ENCODE data around the gene EVI5L. TPM values are rescaled to one million over a fixed set of nuclear protein-coding genes. Genes with fewer than 3 reads are reported as not detected.
"Not testable (repeated sequence)": the region's sequence is repeated elsewhere in the genome, so short reads cannot be mapped to it uniquely, and the experiment has no call there.

The EVI5L gene
- 3.5 and 5.0 TPM in 2 replicates for total RNA-seq (2014; rRNA removed; shearing (Covaris generic))

GRCh38 chr19:7829561-7830271, at the start of gene EVI5L:
Gene EVI5L (plus strand): TSS chr19:7830218. CDS start chr19:7846543, 16,325 bp downstream.
- peak; percentile 100 for DNase-seq
- H3K4me3 ChIP-seq (ENCODE audit: insufficient read depth, low read depth, low read length): peak within 1 kb of the TSS; percentile 46
- peaks cover 21% of the 10 kb centered on the region for H3K27me3 ChIP-seq (ENCODE audit: control insufficient read depth, insufficient read depth, low read length)
- no peaks in the 10 kb centered on the region for H3K36me3 ChIP-seq (replicated peaks; ENCODE audit: control insufficient read depth, insufficient read depth, low read length)

- no peak for DNase-seq
- no peak overlapping the region for H3K4me3 ChIP-seq (ENCODE audit: insufficient read depth, low read depth, low read length)
- H3K27me3 ChIP-seq (ENCODE audit: control insufficient read depth, insufficient read depth, low read length): peaks cover 8% of the 10 kb centered on the region
- H3K36me3 ChIP-seq (replicated peaks; ENCODE audit: control insufficient read depth, insufficient read depth, low read length): no peaks in the 10 kb centered on the region
These were observed 48.9 kb upstream of the EVI5L start for GRCh38 chr19:7781157-7781556.

- H3K4me3 ChIP-seq (ENCODE audit: insufficient read depth, low read depth, low read length): no peak overlapping the region
- H3K36me3 ChIP-seq (replicated peaks; ENCODE audit: control insufficient read depth, insufficient read depth, low read length): no peaks in the 10 kb centered on the region
- no peak for DNase-seq
- peaks cover 33% of the 10 kb centered on the region for H3K27me3 ChIP-seq (ENCODE audit: control insufficient read depth, insufficient read depth, low read length)
These were observed 46.0 kb upstream of the EVI5L start for GRCh38 chr19:7783991-7784423.

GRCh38 chr19:7784856-7785255, 45.2 kb upstream of the EVI5L start:
- no peak for DNase-seq
- H3K4me3 ChIP-seq (ENCODE audit: insufficient read depth, low read depth, low read length): no peak overlapping the region
- peaks cover 42% of the 10 kb centered on the region for H3K27me3 ChIP-seq (ENCODE audit: control insufficient read depth, insufficient read depth, low read length)
- H3K36me3 ChIP-seq (replicated peaks; ENCODE audit: control insufficient read depth, insufficient read depth, low read length): no peaks in the 10 kb centered on the region

GRCh38 chr19:7787141-7787540, 42.9 kb upstream of the EVI5L start:
- Histone ChIP-seq H3K4me3 (ENCODE audit: insufficient read depth, low read depth, low read length) (peak overlapping the region; percentile 20; the same call in 1 of the 2 replicates), H3K27me3 (ENCODE audit: control insufficient read depth, insufficient read depth, low read length) (peaks cover 50% of the 10 kb centered on the region), H3K36me3 (replicated peaks; ENCODE audit: control insufficient read depth, insufficient read depth, low read length) (no peaks in the 10 kb centered on the region)
- DNase-seq: peak; percentile 85

- peak; percentile 46 for DNase-seq
- H3K4me3 ChIP-seq (ENCODE audit: insufficient read depth, low read depth, low read length): peak overlapping the region; percentile 34; the same call in 1 of the 2 replicates
- peaks cover 50% of the 10 kb centered on the region for H3K27me3 ChIP-seq (ENCODE audit: control insufficient read depth, insufficient read depth, low read length)
- no peaks in the 10 kb centered on the region for H3K36me3 ChIP-seq (replicated peaks; ENCODE audit: control insufficient read depth, insufficient read depth, low read length)
These were observed 42.3 kb upstream of the EVI5L start for GRCh38 chr19:7787602-7788177.

GRCh38 chr19:7788178-7788932, 41.7 kb upstream of the EVI5L start:
- Histone ChIP-seq H3K27me3 (ENCODE audit: control insufficient read depth, insufficient read depth, low read length) (peaks cover 48% of the 10 kb centered on the region), H3K4me3 (ENCODE audit: insufficient read depth, low read depth, low read length) (peak overlapping the region; percentile 34; the same call in 1 of the 2 replicates), H3K36me3 (replicated peaks; ENCODE audit: control insufficient read depth, insufficient read depth, low read length) (no peaks in the 10 kb centered on the region)
- DNase-seq: peak; percentile 77

GRCh38 chr19:7788933-7789323, 41.1 kb upstream of the EVI5L start:
- DNase-seq: no peak
- peaks cover 43% of the 10 kb centered on the region for H3K27me3 ChIP-seq (ENCODE audit: control insufficient read depth, insufficient read depth, low read length)
- H3K4me3 ChIP-seq (ENCODE audit: insufficient read depth, low read depth, low read length): peak overlapping the region; percentile 34; the same call in 1 of the 2 replicates

GRCh38 chr19:7789447-7789846, 40.6 kb upstream of the EVI5L start:
- H3K27me3 ChIP-seq (ENCODE audit: control insufficient read depth, insufficient read depth, low read length): peaks cover 41% of the 10 kb centered on the region
- DNase-seq: peak; percentile 95
- H3K4me3 ChIP-seq (ENCODE audit: insufficient read depth, low read depth, low read length): peak overlapping the region; percentile 34; the same call in 1 of the 2 replicates
- H3K36me3 ChIP-seq (replicated peaks; ENCODE audit: control insufficient read depth, insufficient read depth, low read length): no peaks in the 10 kb centered on the region

More at GRCh38 chr19:7788933-7789323, 41.1 kb upstream of the EVI5L start:
- H3K36me3 ChIP-seq (replicated peaks; ENCODE audit: control insufficient read depth, insufficient read depth, low read length): no peaks in the 10 kb centered on the region

- peaks cover 41% of the 10 kb centered on the region for H3K27me3 ChIP-seq (ENCODE audit: control insufficient read depth, insufficient read depth, low read length)
- DNase-seq: no peak
- no peaks in the 10 kb centered on the region for H3K36me3 ChIP-seq (replicated peaks; ENCODE audit: control insufficient read depth, insufficient read depth, low read length)
- H3K4me3 ChIP-seq (ENCODE audit: insufficient read depth, low read depth, low read length): no peak overlapping the region
These were observed 39.6 kb upstream of the EVI5L start for GRCh38 chr19:7790416-7790815.

- H3K27me3 ChIP-seq (ENCODE audit: control insufficient read depth, insufficient read depth, low read length): peaks cover 34% of the 10 kb centered on the region
- no peaks in the 10 kb centered on the region for H3K36me3 ChIP-seq (replicated peaks; ENCODE audit: control insufficient read depth, insufficient read depth, low read length)
- H3K4me3 ChIP-seq (ENCODE audit: insufficient read depth, low read depth, low read length): no peak overlapping the region
- DNase-seq: no peak
These were observed 37.7 kb upstream of the EVI5L start for GRCh38 chr19:7792281-7792680.

- H3K36me3 ChIP-seq (replicated peaks; ENCODE audit: control insufficient read depth, insufficient read depth, low read length); H3K4me3 ChIP-seq (ENCODE audit: insufficient read depth, low read depth, low read length); DNase-seq: not testable (repeated sequence)
- peaks cover 30% of the 10 kb centered on the region for H3K27me3 ChIP-seq (ENCODE audit: control insufficient read depth, insufficient read depth, low read length)
These were observed 37.3 kb upstream of the EVI5L start for GRCh38 chr19:7792701-7793100.

- Histone ChIP-seq H3K27me3 (ENCODE audit: control insufficient read depth, insufficient read depth, low read length) (peaks cover 22% of the 10 kb centered on the region), H3K4me3 (ENCODE audit: insufficient read depth, low read depth, low read length) (no peak overlapping the region), H3K36me3 (replicated peaks; ENCODE audit: control insufficient read depth, insufficient read depth, low read length) (no peaks in the 10 kb centered on the region)
- no peak for DNase-seq
These were observed 36.5 kb upstream of the EVI5L start for GRCh38 chr19:7793493-7793892.

- no peak for DNase-seq
- Histone ChIP-seq H3K27me3 (ENCODE audit: control insufficient read depth, insufficient read depth, low read length) (peaks cover 9% of the 10 kb centered on the region; the same call in 1 of the 2 replicates), H3K4me3 (ENCODE audit: insufficient read depth, low read depth, low read length) (no peak overlapping the region), H3K36me3 (replicated peaks; ENCODE audit: control insufficient read depth, insufficient read depth, low read length) (no peaks in the 10 kb centered on the region)
These were observed 34.4 kb upstream of the EVI5L start for GRCh38 chr19:7795555-7796161.
